ENCODE results near the gene BCR. TPM values are rescaled to one million over a fixed set of nuclear protein-coding genes. Genes with fewer than 3 reads are reported as not detected.

Gene BCR
- total and polyA plus RNA-seq, 2 of the 13 experiments (the other 11 are each of a cell fraction or from before 2014, with no cell fraction given), result 19.9 to 33.6 TPM

GRCh38 chr22:23241562-23242472 lies 61.5 kb downstream of the BCR start:
- no peak for FAIRE-seq
- no TSS peak for BruUV-seq (replicated peaks)

GRCh38 chr22:23242473-23243001 lies 62.2 kb downstream of the BCR start:
- Histone ChIP-seq H3K79me2 (ENCODE audit: insufficient read depth, low read length) (peaks cover 68% of the 10 kb centered on the region), H3K4me2 (ENCODE audit: low read depth, low read length) (no peak overlapping the region)
- ATAC-seq, result no peak
- TF ChIP-seq FOXP1 (IDR thresholded peaks at IDR 0.05) (no peak), FOXP1 (CRISPR knock-in tag; IDR thresholded peaks at IDR 0.05) (no peak), SRY (CRISPR knock-in tag; IDR thresholded peaks at IDR 0.05) (no peak), HDAC1 (CRISPR knock-in tag; IDR thresholded peaks at IDR 0.05) (no peak), FOXO4 (CRISPR knock-in tag; conservative IDR thresholded peaks at IDR 0.05) (no peak), AHR (CRISPR knock-in tag; IDR thresholded peaks at IDR 0.05) (no peak), NFE2L1 (CRISPR knock-in tag; IDR thresholded peaks at IDR 0.05; ENCODE audit: borderline replicate concordance) (no peak)

More at GRCh38 chr22:23241562-23242472, 61.5 kb downstream of the BCR start:
- Histone ChIP-seq H3K27ac (ENCODE audit: extremely low read length, insufficient read depth, low read length) (no peak overlapping the region), H3K36me3 (replicated peaks in 1 of 2; ENCODE audit: control insufficient read depth in 1 of 2, insufficient read depth in 2 of 2, low read length in 2 of 2) (peaks cover 2 to 25% of the 10 kb centered on the region in 2 experiments; a peak in 4 of 5 replicates), H2AFZ (ENCODE audit: low read length) (no peak overlapping the region), H4K20me1 (ENCODE audit: insufficient read depth, low read length) (peaks cover 3% of the 10 kb centered on the region; the same call in 1 of the 2 replicates), H3K4me1 (ENCODE audit: insufficient read depth, low read length) (peaks cover 31% of the 10 kb centered on the region), H3K4me2 (ENCODE audit: low read depth, low read length) (no peak overlapping the region), H3K4me3 (replicated peaks in 1 of 3; ENCODE audit: insufficient read depth in 1 of 3, low read depth in 2 of 3, low read length in 3 of 3) (no peak overlapping the region), H3K27me3 (ENCODE audit: control insufficient read depth in 1 of 2, insufficient read depth in 2 of 2, low read length in 2 of 2) (no peaks in the 10 kb centered on the region), H3K79me2 (ENCODE audit: insufficient read depth, low read length) (peaks cover 67% of the 10 kb centered on the region), H3K9ac (ENCODE audit: insufficient read depth, low read depth, low read length) (no peak overlapping the region), H3K9me3 (ENCODE audit: low read length) (no peaks in the 10 kb centered on the region)
- intact Hi-C loops (cut with micrococcal nuclease; ENCODE audit: unreplicated experiment), result loop anchor here (2.0 kb wide), 1 partner anchor 63 kb away; no protein-coding TSS in a partner anchor
- DNase-seq (ENCODE audit: low spot score), result no peak
- ChIA-PET CTCF (ENCODE audit: low intra/inter-chr PET ratio, low total read pairs) (interaction anchor here (2.3 kb wide), 1 partner anchor 64 kb away, joined by 10 read pairs; no protein-coding TSS in a partner anchor), POLR2A (no interaction called here)
- no peak for TF ChIP-seq MED13 (CRISPR knock-in tag; IDR thresholded peaks at IDR 0.05)
- no peak for TF ChIP-seq CERS6 (CRISPR knock-in tag; IDR thresholded peaks at IDR 0.05)
- no peak for TF ChIP-seq ZKSCAN8 (CRISPR knock-in tag; IDR thresholded peaks at IDR 0.05; ENCODE audit: borderline replicate concordance)
- no peak for TF ChIP-seq ZBTB7A (CRISPR knock-in tag; IDR thresholded peaks at IDR 0.05)
- WGBS (ENCODE audit: low lambda C conversion rate), result 96% methylated on average over 8 of the region's 8 CpGs
- ATAC-seq, result no peak; the same call in 2 of the 3 replicates
- in situ Hi-C loops (cut with HindIII; ENCODE audit: extremely low pct_ligation_motif_present, low pct_unique_long_range_greater_than_20kb), result no loop called here

More at GRCh38 chr22:23242473-23243001, 62.2 kb downstream of the BCR start:
- FAIRE-seq (no peak), DNase-seq (ENCODE audit: low spot score) (no peak)
- no TSS peak for BruUV-seq (replicated peaks)
- intact Hi-C loops (cut with micrococcal nuclease; ENCODE audit: unreplicated experiment), result no loop called here
- in situ Hi-C loops (cut with HindIII; ENCODE audit: extremely low pct_ligation_motif_present, low pct_unique_long_range_greater_than_20kb), result no loop called here
- Histone ChIP-seq H4K20me1 (ENCODE audit: insufficient read depth, low read length) (peaks cover 3% of the 10 kb centered on the region; the same call in 1 of the 2 replicates), H3K27ac (ENCODE audit: extremely low read length, insufficient read depth, low read length) (no peak overlapping the region), H3K4me3 (replicated peaks in 1 of 3; ENCODE audit: insufficient read depth in 1 of 3, low read depth in 2 of 3, low read length in 3 of 3) (no peak overlapping the region), H2AFZ (ENCODE audit: low read length) (no peak overlapping the region), H3K4me1 (ENCODE audit: insufficient read depth, low read length) (peaks cover 38% of the 10 kb centered on the region), H3K9me3 (ENCODE audit: low read length) (no peaks in the 10 kb centered on the region), H3K27me3 (ENCODE audit: control insufficient read depth in 1 of 2, insufficient read depth in 2 of 2, low read length in 2 of 2) (no peaks in the 10 kb centered on the region), H3K9ac (ENCODE audit: insufficient read depth, low read depth, low read length) (no peak overlapping the region), H3K36me3 (replicated peaks in 1 of 2; ENCODE audit: control insufficient read depth in 1 of 2, insufficient read depth in 2 of 2, low read length in 2 of 2) (peaks cover 2 to 25% of the 10 kb centered on the region in 2 experiments; a peak in 4 of 5 replicates)
- WGBS (ENCODE audit: low lambda C conversion rate), result 92% methylated on average over 10 of the region's 10 CpGs
- POLR2A ChIA-PET, result no interaction called here
- CTCF ChIA-PET (ENCODE audit: low intra/inter-chr PET ratio, low total read pairs), result interaction anchor here (2.3 kb wide), 1 partner anchor 64 kb away, joined by 10 read pairs; no protein-coding TSS in a partner anchor
